Stimulated activated CD8-positive, alpha-beta memory T cell treated with anti-CD3 and anti-CD28 coated beads, Interleukin-15, amount 100 ng/mL, for 48 hours (primary cell): ENCODE results near the gene TNFRSF14.
"Not testable (repeated sequence)": the region's sequence is repeated elsewhere in the genome, so short reads cannot be mapped to it uniquely, and the experiment has no call there.

Experiments used
- DNase-seq, 2 donors: peaks; one replicate each; pipeline ENCODE4 v3.0.0-alpha.2; 2020; ENCODE audit warnings: low read depth in 2 of 2

Gene TNFRSF14

GRCh38 chr1:2553076-2553475, 3.1 kb upstream of the TNFRSF14 start:
- not testable (repeated sequence) for DNase-seq

- no peak for DNase-seq
Observed at GRCh38 chr1:2553871-2554620, 2.1 kb upstream of the TNFRSF14 start.

GRCh38 chr1:2554621-2555387, 1.4 kb upstream of the TNFRSF14 start:
- no peak for DNase-seq

GRCh38 chr1:2555634-2556276, 416 bp upstream of the TNFRSF14 start:
- DNase-seq, result peak; percentile 75 to 81

GRCh38 chr1:2556678-2557481, 709 bp downstream of the TNFRSF14 start:
- DNase-seq, result peak in 1 of 2 donors; percentile 43

GRCh38 chr1:2557482-2558400, 1.6 kb downstream of the TNFRSF14 start:
- DNase-seq, result no peak

GRCh38 chr1:2558420-2558819, 2.2 kb downstream of the TNFRSF14 start:
- no peak for DNase-seq

GRCh38 chr1:2558861-2559260, 2.7 kb downstream of the TNFRSF14 start:
- no peak for DNase-seq

GRCh38 chr1:2559509-2560298, 3.5 kb downstream of the TNFRSF14 start:
- DNase-seq, result no peak

- DNase-seq, result no peak
Observed at GRCh38 chr1:2560299-2561073, 4.3 kb downstream of the TNFRSF14 start.

GRCh38 chr1:2561446-2561845, 5.3 kb downstream of the TNFRSF14 start:
- DNase-seq, result no peak

- DNase-seq, result no peak
Observed at GRCh38 chr1:2561898-2562895, 6.0 kb downstream of the TNFRSF14 start.

- no peak for DNase-seq
Observed at GRCh38 chr1:2563205-2563604, 7.0 kb downstream of the TNFRSF14 start.

- no peak for DNase-seq
Observed at GRCh38 chr1:2564006-2564814, 8.0 kb downstream of the TNFRSF14 start.

- DNase-seq, result no peak
Observed at GRCh38 chr1:2564815-2565374, 8.7 kb downstream of the TNFRSF14 start.
